Measurements from ENCODE around the gene CDC42BPB.

CDC42BPB gene

GRCh38 chr14:102944448-102945330, 112.7 kb downstream of the CDC42BPB start:
- CTCF ChIA-PET, result no interaction called here
- DNase-seq (ENCODE audit: extremely low spot score), result no peak
- no peak for TF ChIP-seq TARDBP (IDR thresholded peaks at IDR 0.05)
- TF ChIP-seq FOXM1 (IDR thresholded peaks at IDR 0.05; ENCODE audit: borderline replicate concordance), result no peak
- TF ChIP-seq CTBP1 (IDR thresholded peaks at IDR 0.05; ENCODE audit: borderline replicate concordance), result no peak
- TF ChIP-seq PKNOX1 (IDR thresholded peaks at IDR 0.05), result no peak
- TF ChIP-seq SUZ12 (IDR thresholded peaks at IDR 0.05), result no peak
- TF ChIP-seq FOXA1 (IDR thresholded peaks at IDR 0.05), result no peak
- TF ChIP-seq SP1 (IDR thresholded peaks at IDR 0.05), result no peak
- no peak for TF ChIP-seq ELF4 (IDR thresholded peaks at IDR 0.05)
- POLR2A ChIA-PET, result no interaction called here

GRCh38 chr14:102943979-102944378, 113.4 kb downstream of the CDC42BPB start:
- ChIA-PET POLR2A (no interaction called here), CTCF (no interaction called here)
- TF ChIP-seq FOXK2 (IDR thresholded peaks at IDR 0.05) (no peak), LEF1 (IDR thresholded peaks at IDR 0.05; ENCODE audit: borderline replicate concordance) (no peak), ARNT (IDR thresholded peaks at IDR 0.05) (no peak), HDGF (IDR thresholded peaks at IDR 0.05; ENCODE audit: borderline replicate concordance) (no peak), SP1 (IDR thresholded peaks at IDR 0.05) (no peak), FOXA1 (IDR thresholded peaks at IDR 0.05) (no peak), NFRKB (IDR thresholded peaks at IDR 0.05) (no peak), L3MBTL2 (conservative IDR thresholded peaks at IDR 0.05) (no peak), FOXM1 (IDR thresholded peaks at IDR 0.05; ENCODE audit: borderline replicate concordance) (no peak), ZNF384 (IDR thresholded peaks at IDR 0.05) (no peak), SUZ12 (IDR thresholded peaks at IDR 0.05) (no peak), ELF4 (IDR thresholded peaks at IDR 0.05) (no peak), PKNOX1 (IDR thresholded peaks at IDR 0.05) (no peak), TARDBP (IDR thresholded peaks at IDR 0.05) (no peak), CTBP1 (IDR thresholded peaks at IDR 0.05; ENCODE audit: borderline replicate concordance) (no peak), BHLHE40 (IDR thresholded peaks at IDR 0.05; ENCODE audit: borderline replicate concordance) (no peak)
- DNase-seq (ENCODE audit: extremely low spot score), result no peak

- TF ChIP-seq BHLHE40 (IDR thresholded peaks at IDR 0.05; ENCODE audit: borderline replicate concordance), result no peak
- no peak for TF ChIP-seq HDGF (IDR thresholded peaks at IDR 0.05; ENCODE audit: borderline replicate concordance)
- no peak for TF ChIP-seq SP1 (IDR thresholded peaks at IDR 0.05)
- no peak for TF ChIP-seq CTBP1 (IDR thresholded peaks at IDR 0.05; ENCODE audit: borderline replicate concordance)
- no peak for TF ChIP-seq ARNT (IDR thresholded peaks at IDR 0.05)
- no peak for TF ChIP-seq ZNF384 (IDR thresholded peaks at IDR 0.05)
- TF ChIP-seq FOXA1 (IDR thresholded peaks at IDR 0.05), result no peak
- TF ChIP-seq ELF4 (IDR thresholded peaks at IDR 0.05), result no peak
- POLR2A ChIA-PET, result no interaction called here
- no peak for DNase-seq (ENCODE audit: extremely low spot score)
- CTCF ChIA-PET, result no interaction called here
Observed at GRCh38 chr14:102943454-102943853, 113.9 kb downstream of the CDC42BPB start.

GRCh38 chr14:102942069-102942468, 115.3 kb downstream of the CDC42BPB start:
- TF ChIP-seq SP1 (IDR thresholded peaks at IDR 0.05), result no peak
- TF ChIP-seq LEF1 (IDR thresholded peaks at IDR 0.05; ENCODE audit: borderline replicate concordance), result no peak
- no peak for TF ChIP-seq L3MBTL2 (conservative IDR thresholded peaks at IDR 0.05)
- TF ChIP-seq ELF4 (IDR thresholded peaks at IDR 0.05), result no peak
- no peak for TF ChIP-seq FOXK2 (IDR thresholded peaks at IDR 0.05)
- no peak for TF ChIP-seq ZNF384 (IDR thresholded peaks at IDR 0.05)
- no peak for TF ChIP-seq ARNT (IDR thresholded peaks at IDR 0.05)
- ChIA-PET CTCF (no interaction called here), POLR2A (no interaction called here)
- DNase-seq (ENCODE audit: extremely low spot score), result no peak

GRCh38 chr14:102941419-102942011, 115.8 kb downstream of the CDC42BPB start:
- no peak for DNase-seq (ENCODE audit: extremely low spot score)
- ChIA-PET POLR2A (no interaction called here), CTCF (no interaction called here)
- no peak for TF ChIP-seq LEF1 (IDR thresholded peaks at IDR 0.05; ENCODE audit: borderline replicate concordance)
- no peak for TF ChIP-seq NFRKB (IDR thresholded peaks at IDR 0.05)
- no peak for TF ChIP-seq FOXK2 (IDR thresholded peaks at IDR 0.05)
- TF ChIP-seq BHLHE40 (IDR thresholded peaks at IDR 0.05; ENCODE audit: borderline replicate concordance), result no peak
- TF ChIP-seq L3MBTL2 (conservative IDR thresholded peaks at IDR 0.05), result no peak
- TF ChIP-seq SP1 (IDR thresholded peaks at IDR 0.05), result no peak
- TF ChIP-seq FOXM1 (IDR thresholded peaks at IDR 0.05; ENCODE audit: borderline replicate concordance), result no peak

GRCh38 chr14:102940729-102941362, 116.5 kb downstream of the CDC42BPB start:
- POLR2A ChIA-PET, result no interaction called here
- DNase-seq (ENCODE audit: extremely low spot score), result no peak
- CTCF ChIA-PET, result no interaction called here
- TF ChIP-seq ELF4 (IDR thresholded peaks at IDR 0.05) (no peak), FOXA1 (IDR thresholded peaks at IDR 0.05) (no peak), FOXM1 (IDR thresholded peaks at IDR 0.05; ENCODE audit: borderline replicate concordance) (no peak), SUZ12 (IDR thresholded peaks at IDR 0.05) (no peak), HDGF (IDR thresholded peaks at IDR 0.05; ENCODE audit: borderline replicate concordance) (no peak), LEF1 (IDR thresholded peaks at IDR 0.05; ENCODE audit: borderline replicate concordance) (no peak), SP1 (IDR thresholded peaks at IDR 0.05) (no peak), PKNOX1 (IDR thresholded peaks at IDR 0.05) (no peak), ARNT (IDR thresholded peaks at IDR 0.05) (no peak), TARDBP (IDR thresholded peaks at IDR 0.05) (no peak), ZNF384 (IDR thresholded peaks at IDR 0.05) (no peak), L3MBTL2 (conservative IDR thresholded peaks at IDR 0.05) (no peak), FOXK2 (IDR thresholded peaks at IDR 0.05) (no peak)
